Body of pancreas (tissue), 4 donors: Measurements from ENCODE around the gene SLC26A8.

Experiments
- POLR2A ChIP-seq, 3 donors: fragments of 450-650 bp; IDR thresholded peaks; one replicate each; pipeline ENCODE4 v1.6.1; 2016; ENCODE audit warnings: antibody characterized with exemption in 3 of 3, mild to moderate bottlenecking in 2 of 3
- TF ChIP-seq, protein P1 (sequence below), 7 experiments: fragments of 450-650 bp in 4 of 7; fragments of 200-600 bp in 3 of 7; sonication (generic) in 3 of 7; IDR thresholded peaks; one replicate each; pipeline ENCODE4 v1.5.1; 2016 to 2019; ENCODE audit warnings: antibody characterized with exemption in 7 of 7

DNA sequence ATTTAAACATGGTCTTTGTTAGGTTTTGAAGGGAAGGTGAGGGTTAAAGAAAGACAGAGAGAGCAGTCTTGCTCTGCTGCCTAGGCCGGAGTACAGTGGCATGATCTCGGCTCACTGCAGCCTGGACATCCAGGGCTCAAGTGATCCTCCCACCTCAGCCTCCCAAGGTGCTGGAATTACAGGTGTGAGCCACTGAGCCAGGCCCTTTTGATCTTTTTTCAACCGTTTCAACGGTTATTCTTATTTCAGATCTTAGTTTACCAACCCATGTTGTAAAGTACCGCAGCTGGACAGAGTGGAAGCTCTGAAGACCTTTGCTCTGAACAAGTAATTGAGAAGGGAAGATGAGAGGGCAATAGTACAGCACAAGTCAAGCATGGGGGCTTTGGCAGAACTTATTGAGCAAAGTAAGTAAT lies 102.3 kb downstream of the SLC26A8 start:
- TF ChIP-seq, protein P1, sequence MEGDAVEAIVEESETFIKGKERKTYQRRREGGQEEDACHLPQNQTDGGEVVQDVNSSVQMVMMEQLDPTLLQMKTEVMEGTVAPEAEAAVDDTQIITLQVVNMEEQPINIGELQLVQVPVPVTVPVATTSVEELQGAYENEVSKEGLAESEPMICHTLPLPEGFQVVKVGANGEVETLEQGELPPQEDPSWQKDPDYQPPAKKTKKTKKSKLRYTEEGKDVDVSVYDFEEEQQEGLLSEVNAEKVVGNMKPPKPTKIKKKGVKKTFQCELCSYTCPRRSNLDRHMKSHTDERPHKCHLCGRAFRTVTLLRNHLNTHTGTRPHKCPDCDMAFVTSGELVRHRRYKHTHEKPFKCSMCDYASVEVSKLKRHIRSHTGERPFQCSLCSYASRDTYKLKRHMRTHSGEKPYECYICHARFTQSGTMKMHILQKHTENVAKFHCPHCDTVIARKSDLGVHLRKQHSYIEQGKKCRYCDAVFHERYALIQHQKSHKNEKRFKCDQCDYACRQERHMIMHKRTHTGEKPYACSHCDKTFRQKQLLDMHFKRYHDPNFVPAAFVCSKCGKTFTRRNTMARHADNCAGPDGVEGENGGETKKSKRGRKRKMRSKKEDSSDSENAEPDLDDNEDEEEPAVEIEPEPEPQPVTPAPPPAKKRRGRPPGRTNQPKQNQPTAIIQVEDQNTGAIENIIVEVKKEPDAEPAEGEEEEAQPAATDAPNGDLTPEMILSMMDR (IDR thresholded peaks at IDR 0.05) = no peak
- no peak for TF ChIP-seq POLR2A (IDR thresholded peaks at IDR 0.05)
